Measurements from ENCODE around the gene ANKRD42.

DNA sequence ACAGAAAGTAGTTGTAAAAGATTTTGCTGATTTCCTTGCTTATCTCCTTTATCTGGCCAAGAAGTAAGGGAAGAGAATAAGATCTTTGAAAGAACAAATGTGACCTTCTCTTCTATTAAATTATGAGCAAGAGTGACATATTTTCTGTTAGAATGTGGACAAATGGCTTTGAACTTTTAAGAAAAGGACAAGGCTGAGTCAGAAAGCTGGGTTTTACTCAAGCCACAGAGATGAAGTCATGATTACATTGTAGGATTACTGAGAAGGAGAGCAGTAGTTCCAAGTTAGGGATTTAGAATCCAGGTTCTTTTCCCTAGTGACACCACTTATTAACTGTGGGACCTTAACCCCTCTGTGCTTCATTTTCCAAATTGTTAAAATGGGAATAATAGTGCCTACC, 79.1 kb downstream of the ANKRD42 start:
- TF ChIP-seq, protein P1, sequence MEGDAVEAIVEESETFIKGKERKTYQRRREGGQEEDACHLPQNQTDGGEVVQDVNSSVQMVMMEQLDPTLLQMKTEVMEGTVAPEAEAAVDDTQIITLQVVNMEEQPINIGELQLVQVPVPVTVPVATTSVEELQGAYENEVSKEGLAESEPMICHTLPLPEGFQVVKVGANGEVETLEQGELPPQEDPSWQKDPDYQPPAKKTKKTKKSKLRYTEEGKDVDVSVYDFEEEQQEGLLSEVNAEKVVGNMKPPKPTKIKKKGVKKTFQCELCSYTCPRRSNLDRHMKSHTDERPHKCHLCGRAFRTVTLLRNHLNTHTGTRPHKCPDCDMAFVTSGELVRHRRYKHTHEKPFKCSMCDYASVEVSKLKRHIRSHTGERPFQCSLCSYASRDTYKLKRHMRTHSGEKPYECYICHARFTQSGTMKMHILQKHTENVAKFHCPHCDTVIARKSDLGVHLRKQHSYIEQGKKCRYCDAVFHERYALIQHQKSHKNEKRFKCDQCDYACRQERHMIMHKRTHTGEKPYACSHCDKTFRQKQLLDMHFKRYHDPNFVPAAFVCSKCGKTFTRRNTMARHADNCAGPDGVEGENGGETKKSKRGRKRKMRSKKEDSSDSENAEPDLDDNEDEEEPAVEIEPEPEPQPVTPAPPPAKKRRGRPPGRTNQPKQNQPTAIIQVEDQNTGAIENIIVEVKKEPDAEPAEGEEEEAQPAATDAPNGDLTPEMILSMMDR (IDR thresholded peaks at IDR 0.05), result no peak
- TF ChIP-seq POLR2A (IDR thresholded peaks at IDR 0.05) (no peak), EP300 (IDR thresholded peaks at IDR 0.05) (no peak), POLR2AphosphoS5 (IDR thresholded peaks at IDR 0.05) (no peak)

Data from sigmoid colon (tissue), 4 donors.